ENCODE measurements around the gene TCF7.
A peak's percentile ranks its signal among the peaks of the same experiment; 100 is the strongest.

TCF7 gene

GRCh38 chr5:134131578-134132350, 17.3 kb downstream of the TCF7 start:
- no peak for DNase-seq

GRCh38 chr5:134132372-134133187, 18.1 kb downstream of the TCF7 start:
- DNase-seq = no peak

- DNase-seq = no peak
These were observed 18.9 kb downstream of the TCF7 start for GRCh38 chr5:134133188-134133994.

- no peak for DNase-seq
These were observed 19.6 kb downstream of the TCF7 start for GRCh38 chr5:134133995-134134541.

- no peak for DNase-seq
These were observed 20.7 kb downstream of the TCF7 start for GRCh38 chr5:134135091-134135655.

- DNase-seq = no peak
These were observed 21.7 kb downstream of the TCF7 start for GRCh38 chr5:134136221-134136631.

GRCh38 chr5:134136771-134137170, 22.3 kb downstream of the TCF7 start:
- no peak for DNase-seq

- DNase-seq = no peak
These were observed 24.2 kb downstream of the TCF7 start for GRCh38 chr5:134138416-134139376.

GRCh38 chr5:134139377-134139851, 24.9 kb downstream of the TCF7 start:
- DNase-seq = no peak

- no peak for DNase-seq
These were observed 25.5 kb downstream of the TCF7 start for GRCh38 chr5:134139891-134140469.

- peak; percentile 19 for DNase-seq
These were observed 26.2 kb downstream of the TCF7 start for GRCh38 chr5:134140530-134141201.

GRCh38 chr5:134141331-134142050, 27.0 kb downstream of the TCF7 start:
- no peak for DNase-seq

- DNase-seq = no peak
These were observed 27.6 kb downstream of the TCF7 start for GRCh38 chr5:134142052-134142451.

GRCh38 chr5:134142806-134143205, 28.3 kb downstream of the TCF7 start:
- no peak for DNase-seq

- DNase-seq = no peak
These were observed 28.9 kb downstream of the TCF7 start for GRCh38 chr5:134143431-134143830.

GRCh38 chr5:134143944-134144941, 29.8 kb downstream of the TCF7 start:
- DNase-seq = no peak

- no peak for DNase-seq
These were observed 30.7 kb downstream of the TCF7 start for GRCh38 chr5:134145041-134145757.

Data from NCI-H1048 (cell line).